HG02623 (cell line): ENCODE measurements around the gene ASAP2.

Experiments
- ATAC-seq: cut with Tn5 transposase; IDR thresholded peaks from one replicate; pipeline ENCODE4 v1.9.1; 2021; ENCODE audit warnings: moderate library complexity; ENCODE audit not compliant: unreplicated experiment

Gene ASAP2

DNA sequence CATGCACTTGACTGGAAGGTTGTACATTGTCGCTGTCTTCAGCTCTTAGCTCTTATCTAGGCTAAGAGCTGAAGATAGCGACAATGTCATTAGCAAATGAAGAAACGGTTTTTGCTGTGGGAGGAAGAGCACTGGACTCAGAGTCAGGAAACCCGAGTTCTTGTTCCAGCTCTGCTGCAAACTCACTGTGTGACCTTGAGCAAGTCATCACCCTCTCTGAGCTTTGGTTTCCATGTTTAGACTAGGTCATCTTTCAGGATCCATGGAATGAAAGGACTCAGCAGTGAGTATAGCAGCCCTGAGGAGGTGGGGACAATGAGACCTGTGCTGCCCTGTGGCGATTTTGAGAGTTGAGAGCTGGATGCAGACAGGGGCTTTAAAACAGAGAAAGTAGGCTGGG is 85.3 kb downstream of the ASAP2 start:
- no peak for ATAC-seq

DNA sequence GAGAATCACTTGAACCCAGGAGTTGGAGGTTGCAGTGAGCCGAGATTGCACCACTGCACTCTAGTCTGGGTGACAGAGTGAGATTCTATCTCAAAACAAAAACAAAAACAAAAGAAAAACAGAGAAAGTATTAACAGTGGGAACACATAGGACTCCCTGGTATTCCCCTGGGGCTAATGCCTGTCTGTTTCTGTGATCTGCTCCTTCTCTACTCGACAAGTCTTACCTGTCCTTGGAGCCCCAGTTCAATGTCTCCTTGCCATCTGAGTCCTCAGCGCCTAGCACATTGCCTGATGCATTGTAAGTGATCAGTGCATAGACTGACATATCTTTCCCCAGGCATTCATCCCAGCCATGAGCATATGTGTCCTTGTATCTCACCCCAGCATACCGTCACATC is 85.8 kb downstream of the ASAP2 start:
- no peak for ATAC-seq

DNA sequence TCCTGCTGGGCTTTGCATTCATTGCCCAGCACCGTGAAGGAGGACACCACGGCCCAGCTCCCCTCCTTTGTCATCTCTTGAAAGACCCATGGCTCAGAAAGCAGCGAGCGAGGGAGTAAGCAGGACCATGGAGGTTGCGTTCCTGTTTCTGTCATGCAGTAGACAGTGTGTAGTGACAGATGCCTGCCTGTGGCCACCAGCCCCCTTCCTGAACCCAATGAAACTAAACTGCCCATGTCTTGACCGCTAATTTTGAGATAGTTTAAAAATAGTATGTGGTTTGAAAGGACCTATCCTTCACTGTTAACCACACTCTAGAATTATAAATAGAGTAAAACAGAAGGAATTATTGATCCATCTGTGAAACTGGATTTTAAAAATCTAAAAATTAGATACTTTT is 88.2 kb downstream of the ASAP2 start:
- ATAC-seq, result no peak

DNA sequence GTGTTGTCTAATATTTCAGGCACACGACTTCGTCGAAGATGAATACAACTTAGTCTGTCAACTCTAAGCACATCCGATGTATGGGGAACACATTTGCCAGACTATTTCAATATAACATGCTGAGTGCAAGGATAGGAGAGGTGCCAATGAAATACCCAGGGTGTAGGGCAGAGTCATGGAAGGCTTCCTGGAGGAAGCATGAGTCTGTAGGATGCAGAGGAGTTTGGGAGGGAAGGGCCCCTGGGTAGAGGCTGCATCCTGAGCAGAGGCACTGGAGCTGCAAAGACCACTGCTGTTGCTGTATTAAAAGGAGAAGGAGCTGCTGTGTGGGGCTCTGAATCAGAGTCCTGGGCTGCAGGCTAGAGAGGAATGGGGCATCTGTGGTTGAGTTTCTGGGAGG is 89.9 kb downstream of the ASAP2 start:
- no peak for ATAC-seq

DNA sequence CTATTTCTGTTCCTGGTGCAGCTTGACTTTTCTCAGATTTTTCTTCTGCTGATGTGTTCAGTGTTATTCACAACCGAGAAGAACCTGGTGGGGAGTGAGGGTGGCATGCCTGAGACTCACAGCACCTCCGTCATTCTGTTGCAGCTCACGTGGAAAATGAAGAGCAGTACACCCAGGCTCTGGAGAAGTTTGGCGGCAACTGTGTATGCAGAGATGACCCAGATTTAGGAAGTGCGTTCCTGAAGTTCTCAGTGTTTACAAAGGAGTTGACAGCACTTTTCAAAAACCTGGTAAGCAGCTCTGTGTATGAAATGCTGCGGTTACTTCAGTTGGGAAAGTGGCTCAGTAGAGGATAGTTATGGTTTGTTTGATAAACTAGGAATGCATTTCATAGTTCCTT is 90.5 kb downstream of the ASAP2 start:
- ATAC-seq, result no peak

DNA sequence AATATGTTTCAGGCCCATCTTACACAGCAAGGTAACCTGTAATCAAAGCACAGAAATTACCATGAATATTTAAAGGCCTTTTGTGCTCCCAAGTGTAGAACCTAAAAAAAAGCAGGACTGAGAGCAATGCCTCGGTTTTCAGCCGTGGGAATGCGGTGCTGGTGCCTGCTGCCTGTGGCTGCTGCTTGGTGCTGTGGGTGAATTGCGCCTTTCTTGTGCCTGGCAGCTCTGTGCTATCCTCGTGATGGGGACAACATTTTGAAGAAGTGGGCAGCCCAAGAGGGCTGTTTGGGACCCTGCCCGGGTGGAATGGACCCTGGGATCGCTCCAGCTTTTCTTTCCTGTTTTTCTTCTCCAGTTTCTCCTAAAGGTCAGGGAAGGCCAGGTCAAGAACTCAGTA is 91.2 kb downstream of the ASAP2 start:
- ATAC-seq, result no peak

DNA sequence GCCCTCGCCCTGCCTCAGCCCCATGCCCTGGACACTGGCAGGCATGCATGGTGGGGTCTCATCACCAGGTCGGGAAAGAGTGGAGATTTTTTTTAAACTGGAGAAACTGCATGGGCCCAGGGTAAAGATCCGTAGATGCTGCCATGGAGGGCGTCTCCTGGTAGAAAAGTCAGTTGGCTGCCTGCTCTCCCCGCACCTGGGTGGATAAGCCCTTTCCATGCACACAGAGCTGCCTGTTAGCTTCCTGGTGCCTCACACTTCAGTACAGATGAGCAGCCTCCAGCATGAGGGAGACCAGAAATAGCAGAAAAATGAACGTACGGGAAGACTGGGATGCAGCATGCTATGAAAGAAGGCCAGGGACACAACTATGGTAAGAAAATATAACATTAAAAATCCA is 92.0 kb downstream of the ASAP2 start:
- no peak for ATAC-seq

DNA sequence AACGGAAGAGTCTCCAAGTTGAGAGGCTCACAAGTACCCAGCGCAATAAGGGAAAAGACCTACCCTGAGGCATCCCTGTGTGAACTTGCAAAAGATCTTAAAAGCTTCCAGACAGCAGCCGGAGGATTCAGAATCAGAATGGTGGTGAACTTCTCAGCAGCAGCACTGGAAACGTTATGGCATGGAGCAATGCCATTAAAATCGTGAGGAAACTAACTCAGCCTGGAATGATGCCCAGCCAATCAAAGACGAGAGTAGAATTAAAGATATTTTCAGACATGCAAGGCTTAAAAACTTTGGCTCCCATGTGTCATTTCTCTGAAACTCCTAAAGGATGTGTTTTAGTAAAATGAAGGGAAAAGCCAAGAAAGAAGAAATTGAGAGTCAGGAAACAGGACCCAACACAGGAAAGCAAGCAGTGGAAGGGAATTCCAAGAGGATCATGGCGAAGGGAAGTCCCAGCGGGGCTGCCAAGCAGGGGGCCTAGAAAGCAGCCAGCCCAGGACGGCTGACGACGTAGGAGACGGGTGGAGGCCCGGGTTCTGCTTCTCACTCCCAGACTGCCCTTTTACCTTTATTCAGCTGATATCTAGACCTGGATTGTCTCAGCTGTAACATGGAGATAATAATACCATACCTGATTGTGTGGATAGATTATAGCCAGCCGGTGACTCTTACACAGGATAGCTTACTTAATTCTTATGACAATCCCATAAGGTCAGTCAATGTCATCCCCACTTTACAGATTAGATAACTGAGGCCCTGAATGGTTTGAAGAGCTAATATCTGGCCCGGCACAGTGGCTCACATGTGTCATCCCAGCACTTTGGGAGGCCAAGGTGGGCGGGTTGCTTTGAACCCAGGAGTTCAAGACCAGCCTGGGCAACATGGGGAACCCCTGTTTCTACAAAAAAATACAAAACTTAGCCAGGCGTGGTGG is 92.8 kb downstream of the ASAP2 start:
- ATAC-seq, result no peak

DNA sequence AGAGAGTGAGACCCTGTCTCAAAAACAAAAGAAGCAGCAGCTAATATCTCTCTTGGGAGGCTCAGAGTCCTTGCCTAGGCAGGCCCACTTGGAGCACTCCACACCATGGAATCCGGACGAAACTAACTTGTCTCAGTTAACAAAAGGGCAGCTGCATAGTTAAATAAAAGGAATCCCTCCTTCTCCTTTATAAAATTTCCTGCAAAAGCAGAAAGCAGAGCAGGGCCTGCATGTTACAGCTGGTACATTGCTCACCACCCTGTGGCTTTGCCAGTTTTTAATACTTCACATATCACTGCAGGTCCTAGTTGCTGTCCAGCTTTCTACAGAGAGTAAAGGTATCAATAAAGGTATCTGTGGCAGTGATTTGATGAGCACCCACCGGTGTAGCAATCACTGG is 93.6 kb downstream of the ASAP2 start:
- no peak for ATAC-seq

DNA sequence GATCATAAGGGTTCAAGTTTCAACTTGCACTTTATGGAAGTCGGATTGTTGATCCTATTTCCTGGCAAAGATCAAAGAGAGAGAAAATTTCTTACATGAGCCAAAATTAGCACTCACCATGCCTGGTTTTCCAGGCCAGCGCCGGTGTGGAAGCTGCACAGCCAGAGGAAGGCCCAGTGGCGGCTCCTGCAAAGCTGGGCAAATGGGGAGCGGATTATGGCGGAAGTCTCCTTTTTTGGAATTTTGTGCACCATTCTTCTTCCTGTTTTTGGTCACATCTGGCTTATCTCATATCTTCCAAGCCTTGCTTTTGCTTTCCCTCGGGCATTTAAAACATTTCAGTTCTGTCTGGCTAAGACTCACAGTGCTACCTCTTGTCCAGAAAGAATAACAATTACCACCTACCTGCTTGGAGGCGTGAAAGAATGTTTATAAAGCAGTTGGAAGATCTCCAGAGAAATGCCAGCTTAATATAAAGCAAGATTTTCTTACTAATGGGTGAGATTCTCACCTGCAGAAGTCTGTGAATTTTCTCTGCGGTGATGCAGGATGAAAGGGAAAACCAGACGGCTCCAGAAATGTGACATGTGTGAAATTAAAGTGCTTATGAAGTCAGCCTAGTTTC is 94.3 kb downstream of the ASAP2 start:
- ATAC-seq, result no peak

DNA sequence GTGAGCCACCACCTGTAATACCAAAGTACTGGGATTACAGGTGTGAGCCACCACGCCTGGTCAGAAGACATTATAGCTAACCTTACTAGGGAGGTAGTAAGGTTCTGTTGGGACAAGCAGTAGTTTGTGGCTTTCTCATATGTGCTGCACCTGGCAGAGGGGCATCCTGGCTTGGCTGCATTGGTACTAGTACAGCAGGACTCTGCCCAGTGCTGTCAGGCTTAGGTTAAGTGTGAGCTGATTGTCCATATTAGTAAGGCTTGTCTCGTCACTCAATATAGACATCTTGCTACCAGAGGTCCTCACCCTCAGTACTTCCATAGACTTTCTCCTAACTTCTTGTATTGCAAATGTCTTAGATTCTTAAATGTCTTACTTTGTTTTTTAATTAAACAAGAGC is 96.1 kb downstream of the ASAP2 start:
- no peak for ATAC-seq

DNA sequence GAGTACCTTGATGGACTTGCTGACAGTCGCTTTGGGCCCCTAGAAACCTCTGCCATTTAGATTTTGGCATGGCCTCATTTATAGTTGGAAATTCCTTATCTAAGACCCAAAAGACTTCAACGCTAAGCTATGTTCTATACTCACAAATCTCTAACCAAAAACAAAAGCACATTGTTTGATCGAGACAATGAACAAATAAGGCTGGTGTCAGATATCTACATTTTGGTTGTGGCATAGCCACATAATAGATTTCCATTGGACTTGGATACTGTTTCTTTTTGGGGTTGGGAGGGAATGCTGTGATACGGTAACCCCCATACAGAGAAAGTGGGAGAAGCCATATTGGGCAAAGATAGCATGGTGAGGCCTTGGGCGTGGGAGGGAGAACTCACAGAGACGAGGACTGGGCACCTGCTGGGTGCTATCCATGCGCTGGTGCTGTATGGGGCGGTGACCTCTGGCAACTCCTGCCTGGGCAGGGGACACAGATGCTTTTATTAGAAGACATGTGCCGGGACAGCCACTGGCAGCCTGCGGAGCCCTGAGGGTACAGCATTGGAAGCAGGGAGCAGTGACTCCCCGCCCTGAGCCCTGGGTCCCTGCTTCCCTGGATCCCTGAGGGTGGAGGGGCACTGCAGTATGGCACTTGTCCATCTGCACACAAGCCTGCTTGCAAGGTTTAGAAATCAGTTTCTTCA is 97.1 kb downstream of the ASAP2 start:
- ATAC-seq, result no peak

DNA sequence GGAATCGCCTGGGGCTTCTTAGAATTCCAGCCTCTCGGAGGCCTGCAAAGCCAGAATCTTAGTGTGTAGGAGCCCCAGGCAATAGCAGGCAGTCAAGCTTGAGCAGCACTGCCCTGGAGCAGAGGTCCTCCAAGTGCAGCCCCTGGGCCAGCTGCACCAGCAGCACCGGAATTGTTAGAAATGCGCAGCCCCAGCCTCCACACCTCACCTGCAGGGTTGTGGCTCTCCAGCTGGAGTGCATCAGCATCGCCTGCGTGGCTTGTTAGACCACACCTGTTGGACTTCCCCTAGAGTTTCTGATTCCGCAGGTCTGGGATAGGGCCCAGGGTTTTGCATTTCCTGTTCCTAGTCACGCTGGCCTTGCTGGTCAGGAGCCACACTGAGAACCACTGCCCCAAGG is 100.3 kb downstream of the ASAP2 start:
- no peak for ATAC-seq

DNA sequence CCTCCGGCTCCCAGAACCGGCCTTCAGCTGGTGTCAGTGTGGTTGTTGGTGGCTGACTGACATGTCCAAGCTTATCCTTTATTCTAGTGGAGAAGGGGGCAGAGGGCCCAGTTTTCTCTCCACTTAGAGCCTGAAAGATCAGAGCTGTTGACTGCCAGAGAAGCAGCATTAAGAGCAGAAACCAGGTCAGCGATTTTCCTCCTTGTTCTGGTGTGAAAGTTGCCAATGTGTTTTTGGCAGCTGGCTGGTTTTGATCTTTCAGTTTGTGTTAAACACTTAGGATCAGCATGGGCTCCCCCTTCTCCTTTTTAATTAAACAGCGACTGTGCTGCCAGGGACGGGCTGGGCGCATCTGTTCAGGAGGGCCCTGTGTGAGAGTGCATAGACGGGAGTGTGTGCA is 100.9 kb downstream of the ASAP2 start:
- no peak for ATAC-seq

DNA sequence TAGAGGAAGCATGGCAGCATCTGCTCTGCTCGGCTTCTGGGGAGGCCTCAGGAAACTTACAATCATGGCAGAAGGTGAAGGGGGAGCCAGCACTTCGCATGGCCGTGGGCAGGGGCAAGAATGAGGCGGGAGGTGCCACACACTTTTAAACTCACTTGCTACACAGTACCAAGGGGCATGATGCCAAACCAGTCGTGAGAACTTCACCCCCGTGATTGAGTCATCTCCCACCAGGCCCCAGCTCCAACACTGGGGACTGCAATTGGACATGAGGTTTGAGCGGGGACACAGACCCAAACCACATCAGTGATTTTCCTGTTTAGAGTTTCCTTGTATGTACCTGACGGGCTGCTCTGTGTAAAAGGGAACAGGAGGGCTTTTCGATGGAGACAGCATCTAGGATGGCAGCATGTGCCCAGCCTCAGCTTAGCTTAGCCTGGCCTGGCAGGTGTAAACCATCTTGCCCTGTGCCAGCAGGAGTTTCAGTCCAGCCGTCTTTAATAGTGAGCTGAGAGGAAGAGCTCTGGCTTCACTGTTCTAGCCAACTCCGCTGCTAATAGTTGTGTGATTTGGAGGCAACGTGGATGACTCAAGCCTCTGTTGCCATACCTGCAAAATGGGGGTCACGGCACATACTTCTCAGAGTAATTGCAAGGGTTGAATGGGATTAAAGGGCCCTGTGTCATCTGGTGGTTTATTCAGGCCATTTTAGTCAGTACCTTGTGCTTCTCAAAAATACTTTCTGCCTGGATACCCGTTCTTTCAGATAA is 101.8 kb downstream of the ASAP2 start:
- no peak for ATAC-seq

DNA sequence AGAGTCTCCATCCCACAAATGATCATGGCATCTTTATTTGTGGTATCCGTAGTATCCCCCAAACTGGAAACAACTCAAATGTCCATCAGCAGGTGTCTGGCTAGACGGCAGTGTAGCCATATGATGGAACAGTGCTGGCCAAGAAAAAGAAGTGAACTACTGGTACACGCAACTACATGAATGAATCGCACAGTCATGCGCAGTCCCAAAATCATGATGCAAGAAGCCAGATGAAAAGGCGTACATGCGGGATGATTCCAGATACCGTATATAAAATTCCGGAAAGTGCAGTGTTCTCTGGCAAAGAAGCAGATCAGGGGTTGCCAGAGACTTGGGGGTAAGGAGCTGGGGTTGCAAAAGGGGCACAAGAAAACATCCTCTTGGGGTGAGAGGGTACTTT is 102.5 kb downstream of the ASAP2 start:
- no peak for ATAC-seq

DNA sequence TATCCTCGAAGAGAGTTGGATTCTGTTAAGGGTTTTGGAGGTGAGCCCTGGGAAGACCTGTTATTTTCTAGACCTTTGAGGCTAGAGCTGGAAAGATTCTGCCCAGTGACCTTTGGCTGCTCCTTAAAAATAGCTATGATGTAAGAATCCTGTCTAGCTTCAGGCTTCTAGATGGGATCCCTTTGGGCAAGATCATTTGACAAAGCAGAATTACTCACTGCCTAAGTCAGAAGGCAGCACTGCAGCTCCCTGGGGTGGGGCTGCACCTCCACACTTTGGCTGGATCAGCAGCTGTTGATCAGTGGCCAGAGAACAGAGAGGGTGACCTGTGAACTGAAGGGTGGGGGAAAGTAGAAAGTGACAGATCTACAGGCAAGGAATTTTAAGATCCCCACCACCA is 103.8 kb downstream of the ASAP2 start:
- no peak for ATAC-seq

DNA sequence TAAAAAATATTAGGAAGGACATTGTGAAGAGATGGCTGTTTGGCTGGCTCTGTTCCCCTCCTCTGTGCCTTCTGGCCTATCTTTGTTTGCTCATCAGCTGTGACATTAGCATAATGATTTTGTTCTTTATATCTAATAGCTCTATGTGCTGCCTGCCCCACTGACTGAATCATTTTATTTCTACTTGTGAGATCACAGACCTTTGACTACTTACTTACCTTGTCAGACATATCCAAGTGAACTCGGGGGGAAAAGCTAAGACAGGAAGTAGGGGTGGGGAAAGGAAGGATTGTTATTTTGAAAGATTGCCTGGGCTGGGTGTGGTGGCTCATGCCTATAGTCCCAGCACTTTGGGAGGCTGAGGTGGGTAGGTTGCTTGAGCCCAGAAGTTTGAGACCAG is 104.2 kb downstream of the ASAP2 start:
- no peak for ATAC-seq

DNA sequence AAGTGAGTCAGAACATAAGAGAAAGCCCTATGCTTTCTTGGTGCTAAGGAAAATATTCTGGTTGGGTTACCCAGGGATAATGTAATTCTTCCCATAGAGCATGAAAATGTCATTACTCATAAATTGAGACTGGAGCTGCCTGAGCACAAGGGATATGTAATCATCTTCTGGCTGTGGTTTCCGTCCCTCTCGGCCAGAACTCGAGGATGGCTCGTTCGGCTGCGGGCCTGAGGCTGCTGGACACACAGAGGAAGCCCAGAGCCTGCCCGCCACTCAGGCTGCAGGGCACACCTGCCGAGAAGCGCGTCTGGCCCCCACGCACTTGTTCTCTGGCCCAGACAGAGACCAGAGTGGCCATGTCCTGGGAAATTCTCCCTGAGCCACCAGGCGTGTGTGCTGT is 104.9 kb downstream of the ASAP2 start:
- no peak for ATAC-seq

DNA sequence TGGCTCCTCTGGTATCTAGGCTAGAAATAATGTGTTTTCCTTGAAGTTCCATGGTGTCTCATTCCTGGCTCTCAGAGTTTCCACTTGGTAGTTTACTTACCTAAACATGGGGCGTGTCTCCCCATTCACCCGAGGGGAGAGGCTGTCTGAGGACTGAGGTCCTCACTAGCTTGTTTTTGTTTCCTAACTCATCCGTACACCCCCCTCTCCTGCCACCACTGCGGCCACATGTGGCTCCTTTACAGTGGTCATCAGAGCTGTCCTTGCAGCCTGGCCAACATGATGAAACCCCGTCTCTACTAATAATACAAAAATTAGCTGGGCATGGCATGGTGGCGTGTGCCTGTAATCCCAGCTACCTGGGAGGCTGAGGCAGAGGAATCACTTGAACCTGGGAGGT is 106.0 kb downstream of the ASAP2 start:
- no peak for ATAC-seq

DNA sequence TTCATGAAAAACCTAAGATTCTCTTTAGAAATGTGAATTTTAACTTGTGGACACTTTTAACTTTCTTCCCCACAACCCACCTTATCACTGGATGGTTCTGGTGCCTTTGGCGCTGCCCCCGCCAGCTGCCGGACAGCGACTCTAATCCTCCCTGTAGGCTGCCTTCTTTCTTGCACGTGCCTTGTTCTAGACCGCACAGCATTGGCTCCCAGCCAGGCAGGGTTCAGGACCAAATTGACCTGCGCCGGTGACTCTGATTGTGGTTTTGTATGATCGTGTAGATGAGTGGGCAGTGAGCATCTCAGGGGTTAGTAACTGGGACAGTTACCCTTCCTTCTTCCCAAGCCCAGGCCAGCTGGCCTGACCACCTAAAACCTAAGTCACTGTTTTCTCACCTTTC is 106.8 kb downstream of the ASAP2 start:
- no peak for ATAC-seq
